Measurements from ENCODE around the gene GYPA.
"Not testable (repeated sequence)": the region's sequence is repeated elsewhere in the genome, so short reads cannot be mapped to it uniquely, and the experiment has no call there.

Gene GYPA

DNA sequence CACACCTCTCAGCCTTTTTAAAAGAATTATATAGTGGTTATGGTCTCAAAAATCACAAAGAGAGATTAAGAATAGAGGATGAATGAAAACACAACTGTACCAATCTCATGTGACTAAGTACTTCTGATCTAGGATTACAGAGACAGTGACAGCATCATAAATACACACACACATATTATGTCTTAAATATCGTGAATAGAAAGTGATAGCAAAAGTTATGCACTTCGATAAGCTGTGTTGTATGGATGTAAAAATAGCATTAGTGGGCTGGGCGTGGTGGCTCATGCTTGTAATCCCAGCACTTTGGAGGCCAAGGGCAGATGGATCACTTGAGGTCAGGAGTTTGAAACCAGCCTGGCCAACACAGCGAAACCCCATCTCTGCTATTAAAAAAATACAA lies 25.0 kb downstream of the GYPA start:
- TF ChIP-seq, protein P1, sequence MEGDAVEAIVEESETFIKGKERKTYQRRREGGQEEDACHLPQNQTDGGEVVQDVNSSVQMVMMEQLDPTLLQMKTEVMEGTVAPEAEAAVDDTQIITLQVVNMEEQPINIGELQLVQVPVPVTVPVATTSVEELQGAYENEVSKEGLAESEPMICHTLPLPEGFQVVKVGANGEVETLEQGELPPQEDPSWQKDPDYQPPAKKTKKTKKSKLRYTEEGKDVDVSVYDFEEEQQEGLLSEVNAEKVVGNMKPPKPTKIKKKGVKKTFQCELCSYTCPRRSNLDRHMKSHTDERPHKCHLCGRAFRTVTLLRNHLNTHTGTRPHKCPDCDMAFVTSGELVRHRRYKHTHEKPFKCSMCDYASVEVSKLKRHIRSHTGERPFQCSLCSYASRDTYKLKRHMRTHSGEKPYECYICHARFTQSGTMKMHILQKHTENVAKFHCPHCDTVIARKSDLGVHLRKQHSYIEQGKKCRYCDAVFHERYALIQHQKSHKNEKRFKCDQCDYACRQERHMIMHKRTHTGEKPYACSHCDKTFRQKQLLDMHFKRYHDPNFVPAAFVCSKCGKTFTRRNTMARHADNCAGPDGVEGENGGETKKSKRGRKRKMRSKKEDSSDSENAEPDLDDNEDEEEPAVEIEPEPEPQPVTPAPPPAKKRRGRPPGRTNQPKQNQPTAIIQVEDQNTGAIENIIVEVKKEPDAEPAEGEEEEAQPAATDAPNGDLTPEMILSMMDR (conservative IDR thresholded peaks at IDR 0.05; ENCODE audit: low read depth, low read length), result no peak
- no peak for DNase-seq (ENCODE audit: low read depth)
- no peak overlapping the region for H3K4me3 ChIP-seq (ENCODE audit: low read depth, low read length)

DNA sequence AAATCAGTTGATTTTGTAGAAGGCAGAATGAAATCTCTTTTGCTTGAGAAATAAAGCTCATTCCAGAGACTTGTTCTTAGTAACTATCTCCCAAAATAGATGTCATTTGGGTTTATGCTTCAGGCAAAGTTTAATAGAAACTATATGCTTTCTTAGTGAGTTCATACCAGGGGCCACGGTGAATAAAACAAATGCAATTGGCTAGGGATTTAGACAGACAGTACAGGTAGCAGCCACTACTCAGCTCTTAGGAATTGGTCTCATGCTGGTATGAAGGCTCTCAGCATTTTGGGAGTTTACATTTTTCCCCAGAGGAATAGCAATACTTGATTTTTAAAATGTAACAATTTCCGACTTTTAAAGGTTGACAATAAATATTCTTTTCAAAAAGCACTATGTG lies 27.0 kb downstream of the GYPA start:
- DNase-seq (ENCODE audit: low read depth), result no peak
- no peak overlapping the region for H3K4me3 ChIP-seq (ENCODE audit: low read depth, low read length)
- TF ChIP-seq, protein P1 (conservative IDR thresholded peaks at IDR 0.05; ENCODE audit: low read depth, low read length), result no peak

DNA sequence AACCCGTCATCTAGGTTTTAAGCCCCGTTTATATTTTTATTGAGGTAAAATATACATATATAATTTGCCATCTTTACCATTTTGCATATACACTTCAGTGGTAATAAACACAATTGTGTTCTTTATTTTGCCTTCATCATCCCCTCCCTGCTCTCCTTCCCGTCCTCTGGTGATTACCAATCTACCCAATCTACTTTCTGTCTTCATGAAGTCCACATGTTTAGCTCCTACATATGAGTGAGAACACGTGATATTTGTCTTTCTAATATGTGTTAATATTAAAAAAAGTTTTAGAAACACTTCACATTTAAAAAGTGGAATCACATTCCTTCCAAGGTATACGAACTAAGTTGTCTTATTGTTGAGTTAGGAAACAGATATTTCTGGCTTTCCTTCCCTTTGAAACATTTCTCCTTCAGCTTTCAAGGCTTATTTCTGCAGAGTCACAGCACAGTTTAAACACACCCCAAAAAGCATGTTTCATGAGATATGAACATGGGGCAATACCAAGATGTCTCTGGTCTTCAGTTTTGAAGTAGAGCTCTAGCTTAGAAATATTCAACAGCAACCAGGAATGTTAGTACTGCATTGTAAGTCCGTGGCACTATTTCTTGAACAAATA lies 35.9 kb downstream of the GYPA start:
- TF ChIP-seq, protein P1 (conservative IDR thresholded peaks at IDR 0.05; ENCODE audit: low read depth, low read length), result no peak
- no peak overlapping the region for H3K4me3 ChIP-seq (ENCODE audit: low read depth, low read length)
- DNase-seq (ENCODE audit: low read depth), result no peak

DNA sequence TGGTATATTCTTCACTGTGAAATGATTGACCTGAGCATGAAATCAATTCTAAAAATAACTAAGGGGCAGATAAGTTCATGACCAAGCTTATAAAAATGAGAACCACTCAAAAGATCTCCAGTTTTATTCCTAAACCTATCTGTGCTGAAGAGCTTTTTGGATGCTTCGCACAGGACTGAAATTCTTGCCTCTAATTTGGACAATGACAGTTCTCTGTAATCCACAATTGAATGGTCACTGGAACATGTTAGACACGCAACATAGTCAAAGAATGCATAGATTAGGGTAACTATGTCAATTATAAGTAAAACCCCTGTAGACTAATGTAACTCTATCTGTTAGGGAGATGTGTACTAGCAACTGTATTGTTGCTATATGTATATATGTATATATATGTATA lies 42.7 kb downstream of the GYPA start:
- H3K4me3 ChIP-seq (ENCODE audit: low read depth, low read length); DNase-seq (ENCODE audit: low read depth): not testable (repeated sequence)

DNA sequence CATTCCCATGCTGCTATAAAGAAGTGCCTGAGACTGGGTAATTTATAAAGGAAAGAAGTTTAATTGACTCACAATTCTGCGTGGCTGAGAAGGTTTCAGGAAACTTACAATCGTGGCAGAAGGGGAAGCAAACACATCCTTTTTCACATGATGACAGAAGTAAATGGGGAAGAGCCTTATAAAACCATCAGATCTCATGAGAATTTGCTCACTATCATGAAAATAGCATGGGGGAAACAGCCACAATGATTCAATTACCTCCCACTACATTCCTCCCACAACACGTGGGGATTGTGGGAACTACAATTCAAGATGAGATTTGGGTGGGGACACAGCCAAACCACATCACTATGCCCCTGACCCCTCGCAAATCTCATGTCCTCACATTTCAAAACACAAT lies 46.5 kb downstream of the GYPA start:
- not testable (repeated sequence) for DNase-seq (ENCODE audit: low read depth); H3K4me3 ChIP-seq (ENCODE audit: low read depth, low read length)

DNA sequence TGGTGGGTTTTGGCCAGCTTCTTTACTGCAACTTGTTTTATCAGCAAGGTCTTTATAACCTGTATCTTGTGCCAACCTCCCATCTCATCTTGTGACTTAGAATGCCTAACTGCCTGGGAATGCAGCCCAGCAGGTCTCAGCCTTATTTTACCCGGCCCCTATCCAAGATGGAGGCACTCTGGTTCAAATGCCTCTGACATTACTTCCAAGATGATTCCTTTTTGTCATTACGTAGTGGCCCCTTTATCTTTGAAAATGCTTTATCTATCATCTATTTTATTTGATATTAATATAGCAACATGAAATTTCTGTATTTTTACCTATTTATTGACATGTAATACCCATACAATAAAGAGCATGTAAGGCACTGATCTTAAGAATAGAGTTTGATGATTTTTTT lies 49.3 kb downstream of the GYPA start:
- DNase-seq (ENCODE audit: low read depth); H3K4me3 ChIP-seq (ENCODE audit: low read depth, low read length): not testable (repeated sequence)

DNA sequence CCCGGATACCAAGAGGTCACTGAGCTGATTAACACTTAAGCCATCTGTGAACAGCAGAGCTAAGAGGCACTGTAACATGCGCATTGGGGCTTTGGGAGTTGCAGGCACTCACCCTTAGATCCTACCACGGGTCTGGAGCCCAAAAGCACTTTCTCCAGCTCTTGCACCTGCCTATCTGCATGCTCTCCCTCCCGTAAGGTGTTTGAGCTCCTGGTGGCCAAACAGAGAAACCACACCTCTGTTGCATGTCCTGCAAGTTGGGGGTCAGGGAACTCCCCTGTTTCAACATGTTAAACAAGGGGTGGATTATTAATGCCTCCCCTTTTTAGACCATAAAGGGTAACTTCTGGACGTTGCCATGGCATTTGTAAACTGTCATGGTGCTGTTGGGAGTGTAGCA lies 49.8 kb downstream of the GYPA start:
- H3K4me3 ChIP-seq (ENCODE audit: low read depth, low read length), result no peak overlapping the region
- TF ChIP-seq, protein P1 (conservative IDR thresholded peaks at IDR 0.05; ENCODE audit: low read depth, low read length), result no peak
- DNase-seq (ENCODE audit: low read depth), result no peak

DNA sequence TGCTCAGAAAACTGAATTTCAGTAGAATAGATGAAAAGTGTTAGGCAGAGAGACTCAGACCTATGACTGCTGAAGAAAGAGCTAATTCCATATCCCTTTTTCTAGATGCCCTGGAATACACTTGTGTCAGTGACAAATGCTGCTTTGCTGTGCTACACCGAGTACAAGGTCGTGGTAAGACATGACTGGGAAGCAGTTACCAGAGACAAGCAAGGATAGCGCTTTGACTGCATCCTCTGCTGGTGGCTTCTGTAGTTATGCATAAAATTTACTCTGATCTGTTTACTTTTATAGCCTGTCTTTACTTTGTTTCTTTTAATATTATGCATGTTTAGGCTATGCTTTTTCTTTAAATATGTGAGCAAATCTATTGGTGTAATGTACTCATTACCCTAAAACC lies 58.5 kb downstream of the GYPA start:
- not testable (repeated sequence) for H3K4me3 ChIP-seq (ENCODE audit: low read depth, low read length)

DNA sequence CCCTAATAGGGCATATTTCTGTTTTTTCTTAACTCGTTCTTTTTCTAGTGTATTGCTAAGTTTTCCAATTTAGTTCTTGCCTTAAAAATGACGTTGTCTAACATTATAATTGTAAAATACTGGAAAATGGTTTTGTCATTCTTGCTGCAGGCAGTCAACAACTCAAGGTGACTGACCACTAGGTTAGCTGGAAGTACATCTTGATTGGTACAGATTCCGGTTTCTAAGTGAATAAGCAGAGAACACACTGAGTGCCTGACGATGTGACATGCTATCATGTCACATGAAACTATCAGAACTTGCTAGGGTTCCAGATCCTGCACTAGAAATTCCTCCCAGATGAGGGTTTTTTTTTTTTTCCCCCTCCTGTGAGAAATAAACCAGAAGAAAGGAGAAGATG lies 60.4 kb downstream of the GYPA start:
- H3K4me3 ChIP-seq (ENCODE audit: low read depth, low read length); DNase-seq (ENCODE audit: low read depth): not testable (repeated sequence)

More for the DNA sequence above, 58.5 kb downstream of the GYPA start:
- DNase-seq (ENCODE audit: low read depth), result not testable (repeated sequence)

DNA sequence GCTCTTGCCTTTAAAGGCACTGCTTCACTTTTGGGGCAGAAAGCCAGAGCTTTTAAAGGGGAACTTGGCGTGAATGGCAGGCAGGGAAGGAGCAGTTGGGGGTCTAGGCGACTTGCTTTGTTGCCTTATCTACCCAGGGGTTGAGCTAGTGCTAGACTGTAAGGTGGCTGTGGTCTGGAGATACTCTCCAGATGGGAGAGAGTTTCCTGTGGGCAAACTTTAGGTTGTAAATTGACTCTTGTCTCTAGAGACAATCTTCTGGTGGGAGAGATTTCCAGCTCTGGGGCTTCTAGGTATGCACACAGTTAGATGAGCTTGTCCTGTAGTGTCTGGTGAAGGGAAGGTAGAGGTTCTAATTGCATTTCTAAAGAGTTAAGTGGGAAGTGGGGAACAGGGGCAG lies 61.8 kb downstream of the GYPA start:
- not testable (repeated sequence) for DNase-seq (ENCODE audit: low read depth); H3K4me3 ChIP-seq (ENCODE audit: low read depth, low read length)

DNA sequence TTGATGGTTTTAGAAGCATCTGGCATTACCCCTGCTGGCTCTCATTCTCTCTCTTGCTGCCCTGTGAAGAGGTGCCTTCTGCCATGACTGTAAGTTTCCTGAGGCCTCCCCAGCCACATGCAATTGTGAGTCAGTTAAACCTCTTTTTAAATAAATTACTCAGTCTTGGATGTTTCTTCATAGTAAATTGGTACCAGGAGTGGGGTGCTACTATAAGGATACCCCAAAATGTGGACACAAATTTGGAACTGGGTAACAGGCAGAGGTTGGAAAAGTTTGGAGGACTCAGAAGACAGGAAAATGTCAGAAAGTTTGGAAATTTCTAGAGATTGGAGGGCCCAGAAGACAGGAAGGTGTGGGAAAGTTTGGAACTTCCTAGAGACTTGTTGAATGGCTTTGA lies 79.0 kb downstream of the GYPA start:
- not testable (repeated sequence) for DNase-seq (ENCODE audit: low read depth)

DNA sequence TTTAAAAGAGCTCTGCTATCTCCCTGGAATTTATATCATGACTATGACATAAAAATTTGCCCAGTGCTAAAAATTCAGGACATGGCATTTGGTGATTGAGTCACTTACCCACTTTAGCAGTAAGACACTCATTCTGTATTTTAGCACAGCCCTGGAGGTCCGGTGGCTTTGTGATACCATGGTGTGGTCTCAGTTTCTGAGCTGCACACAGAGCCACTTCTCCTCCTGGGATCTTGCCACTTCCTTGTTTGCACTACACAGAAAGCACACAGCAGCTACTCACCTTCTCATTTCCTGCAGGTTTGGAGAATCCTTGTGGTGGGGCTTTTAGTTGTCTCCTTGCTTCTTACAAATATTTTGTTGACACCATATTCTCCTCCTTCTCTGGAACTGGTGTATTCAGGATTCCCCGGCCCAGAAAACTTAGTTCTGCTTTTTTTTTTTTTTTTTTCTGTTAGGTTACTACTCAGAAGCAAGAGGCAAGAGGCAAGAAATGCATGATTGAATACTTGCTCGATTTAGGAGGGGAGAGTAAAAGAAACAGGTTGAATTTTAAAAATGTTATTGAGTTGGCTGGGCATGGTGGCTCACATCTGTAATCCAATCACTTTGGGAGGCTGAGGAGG lies 80.2 kb downstream of the GYPA start:
- not testable (repeated sequence) for H3K4me3 ChIP-seq (ENCODE audit: low read depth, low read length); DNase-seq (ENCODE audit: low read depth)

More for the DNA sequence above, 79.0 kb downstream of the GYPA start:
- not testable (repeated sequence) for H3K4me3 ChIP-seq (ENCODE audit: low read depth, low read length)
